ENCODE measurements around the gene TMEM132D.

TMEM132D gene

DNA sequence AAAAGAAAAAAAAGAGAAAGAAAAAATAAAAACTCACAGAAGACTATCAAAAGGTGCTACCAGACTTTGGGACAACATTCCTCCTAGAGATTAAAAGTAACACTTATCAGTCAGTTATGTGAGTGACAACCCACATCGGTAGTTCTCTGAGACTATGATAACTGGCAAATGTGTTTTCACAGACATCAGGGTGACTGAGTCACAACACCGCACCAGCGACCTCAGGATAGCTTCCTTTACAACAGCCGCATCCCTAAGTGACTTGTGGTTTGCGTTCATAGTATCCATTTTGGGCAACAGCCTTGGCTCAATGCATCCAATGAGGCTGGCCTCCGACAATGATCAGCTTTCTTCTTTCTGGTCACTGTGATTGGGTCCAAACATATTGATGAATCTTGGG lies 359.1 kb downstream of the TMEM132D start:
- H3K36me3 ChIP-seq (ENCODE audit: control insufficient read depth in 2 of 2, insufficient read depth in 1 of 2, low read length in 2 of 2), result no peaks in the 10 kb centered on the region
- no peaks in the 10 kb centered on the region for H3K4me1 ChIP-seq (ENCODE audit: control insufficient read depth, insufficient read depth, low read length)
- H3K27ac ChIP-seq (ENCODE audit: extremely low read depth, low read depth, low read length), result no peak overlapping the region
- ChIA-PET CTCF (no interaction called here), POLR2A (no interaction called here)
- H3K4me3 ChIP-seq (ENCODE audit: low read depth, low read length), result no peak overlapping the region
- H3K9me3 ChIP-seq (ENCODE audit: control insufficient read depth, insufficient read depth, low read depth, low read length), result no peaks in the 10 kb centered on the region
- TF ChIP-seq ZNF214 (tag by site-specific recombination; IDR thresholded peaks at IDR 0.05; ENCODE audit: borderline replicate concordance), result no peak
- no peak for TF ChIP-seq ZNF529 (tag by site-specific recombination; IDR thresholded peaks at IDR 0.05; ENCODE audit: insufficient replicate concordance)
- no peak for TF ChIP-seq INSM2 (tag by site-specific recombination; IDR thresholded peaks at IDR 0.05)
- TF ChIP-seq ZNF549 (tag by site-specific recombination; IDR thresholded peaks at IDR 0.05), result no peak
- no peak for TF ChIP-seq ZBTB20 (tag by site-specific recombination; IDR thresholded peaks at IDR 0.05)
- no peak for TF ChIP-seq ZNF654 (tag by site-specific recombination; IDR thresholded peaks at IDR 0.05; ENCODE audit: low read depth)
- no peak for TF ChIP-seq ZNF19 (tag by site-specific recombination; IDR thresholded peaks at IDR 0.05; ENCODE audit: low read depth)
- no peak for TF ChIP-seq HOXD13 (CRISPR knock-in tag; IDR thresholded peaks at IDR 0.05; ENCODE audit: borderline replicate concordance)
- no peak for TF ChIP-seq TCF7L2 (IDR thresholded peaks at IDR 0.05; ENCODE audit: borderline replicate concordance, low read depth, low read length)
- TF ChIP-seq ZNF518A (tag by site-specific recombination; conservative IDR thresholded peaks at IDR 0.05; ENCODE audit: low read depth), result no peak
- TF ChIP-seq SALL2 (tag by site-specific recombination; IDR thresholded peaks at IDR 0.05; ENCODE audit: borderline replicate concordance), result no peak
- TF ChIP-seq ZIC2 (tag by site-specific recombination; IDR thresholded peaks at IDR 0.05), result no peak
- no peak for TF ChIP-seq KLF7 (tag by site-specific recombination; IDR thresholded peaks at IDR 0.05; ENCODE audit: borderline replicate concordance)
- TF ChIP-seq ZBTB49 (tag by site-specific recombination; IDR thresholded peaks at IDR 0.05; ENCODE audit: low read depth), result no peak
- no peak for TF ChIP-seq ZNF202 (tag by site-specific recombination; IDR thresholded peaks at IDR 0.05; ENCODE audit: borderline replicate concordance)
- no peak for TF ChIP-seq HOXA7 (CRISPR knock-in tag; IDR thresholded peaks at IDR 0.05; ENCODE audit: borderline replicate concordance)
- TF ChIP-seq ZNF449 (tag by site-specific recombination; IDR thresholded peaks at IDR 0.05), result no peak
- TF ChIP-seq, protein P1, sequence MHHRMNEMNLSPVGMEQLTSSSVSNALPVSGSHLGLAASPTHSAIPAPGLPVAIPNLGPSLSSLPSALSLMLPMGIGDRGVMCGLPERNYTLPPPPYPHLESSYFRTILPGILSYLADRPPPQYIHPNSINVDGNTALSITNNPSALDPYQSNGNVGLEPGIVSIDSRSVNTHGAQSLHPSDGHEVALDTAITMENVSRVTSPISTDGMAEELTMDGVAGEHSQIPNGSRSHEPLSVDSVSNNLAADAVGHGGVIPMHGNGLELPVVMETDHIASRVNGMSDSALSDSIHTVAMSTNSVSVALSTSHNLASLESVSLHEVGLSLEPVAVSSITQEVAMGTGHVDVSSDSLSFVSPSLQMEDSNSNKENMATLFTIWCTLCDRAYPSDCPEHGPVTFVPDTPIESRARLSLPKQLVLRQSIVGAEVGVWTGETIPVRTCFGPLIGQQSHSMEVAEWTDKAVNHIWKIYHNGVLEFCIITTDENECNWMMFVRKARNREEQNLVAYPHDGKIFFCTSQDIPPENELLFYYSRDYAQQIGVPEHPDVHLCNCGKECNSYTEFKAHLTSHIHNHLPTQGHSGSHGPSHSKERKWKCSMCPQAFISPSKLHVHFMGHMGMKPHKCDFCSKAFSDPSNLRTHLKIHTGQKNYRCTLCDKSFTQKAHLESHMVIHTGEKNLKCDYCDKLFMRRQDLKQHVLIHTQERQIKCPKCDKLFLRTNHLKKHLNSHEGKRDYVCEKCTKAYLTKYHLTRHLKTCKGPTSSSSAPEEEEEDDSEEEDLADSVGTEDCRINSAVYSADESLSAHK (tag by site-specific recombination; IDR thresholded peaks at IDR 0.05), result no peak
- TF ChIP-seq ZNF701 (tag by site-specific recombination; IDR thresholded peaks at IDR 0.05), result no peak

Data from HEK293 (cell line).